AG09319 (cell line): ENCODE data around the gene GABBR2.

Experiments used
- DNase-seq: peaks from one replicate; pipeline ENCODE4 v3.0.0-alpha.2; 2010; ENCODE audit warnings: low read depth; ENCODE audit errors: extremely low read depth
- CTCF ChIP-seq: IDR thresholded peaks from 2 replicates; pipeline ENCODE4 v1.5.1; 2011; ENCODE audit warnings: low read depth, mild to moderate bottlenecking, inconsistent platforms, low read length, moderate library complexity

Gene GABBR2

DNA sequence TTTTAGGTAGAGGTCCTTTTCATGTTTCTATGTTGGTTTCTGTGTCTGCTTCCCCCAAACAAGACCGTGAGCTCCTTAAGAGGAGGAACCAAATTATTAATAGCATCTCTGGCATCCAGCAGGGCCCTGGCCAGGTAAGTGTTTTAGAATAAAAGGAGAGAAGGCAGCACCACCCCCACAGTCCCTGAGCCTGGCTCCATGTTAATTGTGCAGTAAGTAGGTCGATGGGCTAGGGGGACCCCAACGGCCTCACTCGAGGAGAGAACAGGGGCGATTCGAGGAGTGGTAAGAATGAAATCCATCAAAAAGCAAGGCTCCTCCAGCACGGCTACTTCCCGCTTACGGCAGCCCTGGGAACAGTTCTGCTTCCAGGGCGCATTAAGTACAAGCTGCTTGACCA, 67.0 kb downstream of the GABBR2 start:
- TF ChIP-seq CTCF, result no peak
- DNase-seq, result no peak

DNA sequence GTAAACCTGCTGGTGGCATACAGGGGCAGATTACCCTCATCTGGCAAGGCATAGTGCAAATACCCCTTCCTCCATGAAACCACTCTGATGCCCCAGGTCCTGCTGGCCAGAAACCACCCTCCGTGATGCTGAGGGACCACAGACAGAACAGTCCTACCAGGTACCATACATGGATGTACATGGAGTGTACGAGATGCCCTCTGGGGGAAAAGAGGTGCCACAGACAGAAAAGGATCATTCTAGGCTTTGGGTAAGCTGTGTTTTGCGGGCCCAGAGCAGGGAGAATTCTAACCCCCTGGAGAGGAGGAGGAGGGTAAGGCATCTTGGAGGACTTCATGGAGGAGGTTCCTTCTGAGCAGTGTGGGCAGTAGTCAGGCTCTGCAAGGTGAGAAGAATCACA, 68.3 kb downstream of the GABBR2 start:
- no peak for DNase-seq
- no peak for TF ChIP-seq CTCF

GRCh38 chr9:98639133-98639532, 69.6 kb downstream of the GABBR2 start:
- TF ChIP-seq CTCF, result no peak
- DNase-seq, result no peak

DNA sequence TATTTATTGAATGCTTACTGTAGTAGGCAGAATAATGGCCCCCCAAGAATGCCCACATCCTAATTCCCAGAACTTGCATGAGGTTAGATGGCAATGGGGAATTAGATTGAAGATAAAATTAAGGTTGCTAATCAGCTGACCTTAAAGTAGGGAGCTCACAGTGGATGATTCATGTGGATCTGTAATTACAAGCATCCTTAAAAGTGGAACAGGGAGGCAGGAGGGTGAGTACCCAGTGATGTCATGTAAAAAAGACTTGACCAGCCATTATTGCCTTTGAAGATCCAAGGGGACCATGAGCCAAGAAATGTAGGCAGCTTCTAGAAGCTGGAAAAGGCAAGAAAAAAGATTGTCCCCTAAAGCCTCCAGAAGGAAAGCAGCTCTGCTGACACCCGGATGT, 71.4 kb downstream of the GABBR2 start:
- TF ChIP-seq CTCF, result no peak
- DNase-seq, result no peak

DNA sequence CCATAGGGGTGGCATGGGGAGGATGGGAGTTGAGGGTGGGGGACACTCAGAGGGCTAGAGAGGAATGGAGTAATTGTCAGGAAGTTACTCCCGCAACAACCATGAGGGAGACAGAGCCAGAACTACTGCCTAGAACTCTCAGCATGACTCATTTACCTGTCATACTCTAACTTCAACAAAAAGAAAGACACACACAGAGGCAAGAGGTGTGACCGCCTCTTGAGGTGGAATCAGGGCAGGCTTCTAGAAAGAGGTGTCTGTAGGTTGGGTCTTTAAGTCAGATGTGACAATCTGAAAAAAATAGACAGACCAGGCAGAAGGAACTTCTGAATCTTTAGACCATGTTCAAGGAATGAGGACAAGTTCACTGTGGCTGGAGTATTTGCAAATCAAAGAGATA, 73.4 kb downstream of the GABBR2 start:
- TF ChIP-seq CTCF, result no peak
- DNase-seq, result no peak

GRCh38 chr9:98634685-98635336, 73.9 kb downstream of the GABBR2 start:
- no peak for TF ChIP-seq CTCF
- DNase-seq, result no peak

- no peak for TF ChIP-seq CTCF
- no peak for DNase-seq
These were observed 75.9 kb downstream of the GABBR2 start for GRCh38 chr9:98632839-98633238.
